Psoas muscle (tissue), 8 donors: Measurements from ENCODE around the gene FGF1. TPM values are rescaled to one million over a fixed set of nuclear protein-coding genes. Genes with fewer than 3 reads are reported as not detected.

ENCODE experiments used
- ATAC-seq, 4 donors: fragments of 200-7000 bp; cut with Tn5 transposase; one replicate each; pipeline ENCODE4 v1.9.1; 2020; ENCODE audit warnings: moderate library complexity in 3 of 4, mild to moderate bottlenecking in 2 of 4
- DNase-seq, 2 donors: peaks; one replicate each; pipeline ENCODE4 v3.0.0-alpha.2; 2020
- H3K27ac ChIP-seq: fragments of 200-600 bp; one replicate; pipeline ENCODE4 v1.8.0; 2022
- H3K27me3 ChIP-seq, 3 donors: fragments of 200-600 bp in 1 of 3; one replicate each; pipeline versions ENCODE4 v1.6.1 to v1.8.0; 2013 to 2022; ENCODE audit warnings: low read length in 2 of 3, mild to moderate bottlenecking in 2 of 3, moderate library complexity in 1 of 3; ENCODE audit not compliant: insufficient read depth in 3 of 3
- H3K36me3 ChIP-seq, 2 donors: fragments of 200-600 bp in 1 of 2; one replicate each; pipeline versions ENCODE4 v1.6.1 to v1.8.0; 2013 to 2022; ENCODE audit warnings: low read depth in 1 of 2, mild to moderate bottlenecking in 1 of 2, moderate library complexity in 1 of 2; ENCODE audit not compliant: insufficient read depth in 1 of 2
- H3K4me1 ChIP-seq: fragments of 200-600 bp; one replicate; pipeline ENCODE4 v1.8.0; 2022
- H3K4me3 ChIP-seq: fragments of 200-600 bp; one replicate; pipeline ENCODE4 v1.8.0; 2022; ENCODE audit warnings: mild to moderate bottlenecking
- H3K9me3 ChIP-seq: fragments of 200-600 bp; one replicate; pipeline ENCODE4 v1.8.0; 2022
- WGBS, 3 donors: extraction: QIAGEN DNeasy Blood & Tissue Kit; methylation state at CpG; one replicate each; pipeline versions ENCODE4 v1.1.6 to v1.1.7; 2013; 5-methylcytosine and 5-hydroxymethylcytosine counted together
- intact Hi-C, 2 donors: fragments of 100-400 bp; cut with DNase I; formaldehyde crosslinking; loops; one replicate each; pipeline versions ENCODE4 v1.11.0 to v1.14.2; 2022
- polyA plus RNA-seq, 3 donors: library from polyadenylated mRNA; stranded (reverse); fragments of 200-250 nt; gene quantifications; one replicate each; pipeline ENCODE4 v1.2.3, GENCODE V29; 2013
- total RNA-seq, 4 donors: library from RNA; stranded (reverse); fragmentation: NEBNext Ultra II Directional in 2 of 4; extraction: Animal tissue kit (Norgen Biotek cat#: 25700) in 2 of 4; gene quantifications; one replicate each; pipeline versions ENCODE4 v1.2.1 to v1.2.4, GENCODE V29; 2021 to 2023
- TF ChIP-seq, protein P1 (sequence below): fragments of 200-600 bp; IDR thresholded peaks from one replicate; pipeline ENCODE4 v1.8.0; 2022; ENCODE audit warnings: antibody characterized with exemption
- donor health status: healthy with polysubstance abuse.
- donor health status: DM: no; HTN: no; CAD: no; lungs with moderate emphysema.
- donor health status: Bipolar disorder and iron deficiency.
- donor health status: healthy.
- donor health status: DM: yes; HTN: yes; CAD: no.
- donor health status: DM: no; HTN: no; CAD: no.
- donor health status: DM: no; HTN: no; CAD: no.
- donor health status: DM: yes; HTN: yes; CAD: no.

The FGF1 gene
- total and polyA plus RNA-seq, 7 donors, result 0.34 to 7.1 (median 1.00) TPM

DNA sequence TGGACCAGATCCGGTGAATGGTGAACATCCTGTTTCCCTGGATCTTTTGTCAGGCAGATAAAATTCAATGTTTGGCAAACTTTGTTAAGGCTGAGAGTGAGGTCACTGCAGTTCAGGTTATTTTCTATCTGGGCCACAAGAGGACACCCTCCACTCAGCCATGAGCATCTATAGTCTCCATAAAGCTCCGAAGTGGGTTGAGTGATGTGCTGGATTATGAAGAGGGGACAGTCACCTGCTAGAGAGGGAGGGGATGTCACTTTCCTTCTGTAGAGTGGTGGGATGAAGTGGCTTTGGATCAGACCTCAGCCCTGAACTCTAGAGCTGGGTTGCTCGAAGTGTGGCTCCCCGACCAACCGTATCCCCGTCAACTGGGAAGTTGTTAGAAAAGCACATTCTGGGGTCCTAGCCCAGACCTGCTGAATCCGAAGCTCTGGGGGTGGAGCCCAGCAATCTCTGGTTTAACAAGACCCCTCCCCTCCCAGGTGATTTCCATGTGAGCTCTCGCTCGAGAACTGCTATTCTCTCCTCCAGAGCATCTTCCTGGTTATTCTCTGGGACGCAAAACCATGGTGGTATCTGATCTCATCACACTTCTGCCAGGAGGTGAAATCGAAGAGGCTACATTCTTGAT, 31.8 kb upstream of the FGF1 start:
- Histone ChIP-seq H3K36me3 (no peaks in the 10 kb centered on the region), H3K9me3 (no peaks in the 10 kb centered on the region), H3K4me3 (no peak overlapping the region), H3K27me3 (peaks cover 0 to 4% (median 0%) of the 10 kb centered on the region in 3 donors), H3K4me1 (no peaks in the 10 kb centered on the region), H3K27ac (no peak overlapping the region)
- WGBS, 3 donors, result 68 to 73% (median 72%) methylated on average over 11 of the region's 11 CpGs
- DNase-seq, result no peak
- TF ChIP-seq, protein P1, sequence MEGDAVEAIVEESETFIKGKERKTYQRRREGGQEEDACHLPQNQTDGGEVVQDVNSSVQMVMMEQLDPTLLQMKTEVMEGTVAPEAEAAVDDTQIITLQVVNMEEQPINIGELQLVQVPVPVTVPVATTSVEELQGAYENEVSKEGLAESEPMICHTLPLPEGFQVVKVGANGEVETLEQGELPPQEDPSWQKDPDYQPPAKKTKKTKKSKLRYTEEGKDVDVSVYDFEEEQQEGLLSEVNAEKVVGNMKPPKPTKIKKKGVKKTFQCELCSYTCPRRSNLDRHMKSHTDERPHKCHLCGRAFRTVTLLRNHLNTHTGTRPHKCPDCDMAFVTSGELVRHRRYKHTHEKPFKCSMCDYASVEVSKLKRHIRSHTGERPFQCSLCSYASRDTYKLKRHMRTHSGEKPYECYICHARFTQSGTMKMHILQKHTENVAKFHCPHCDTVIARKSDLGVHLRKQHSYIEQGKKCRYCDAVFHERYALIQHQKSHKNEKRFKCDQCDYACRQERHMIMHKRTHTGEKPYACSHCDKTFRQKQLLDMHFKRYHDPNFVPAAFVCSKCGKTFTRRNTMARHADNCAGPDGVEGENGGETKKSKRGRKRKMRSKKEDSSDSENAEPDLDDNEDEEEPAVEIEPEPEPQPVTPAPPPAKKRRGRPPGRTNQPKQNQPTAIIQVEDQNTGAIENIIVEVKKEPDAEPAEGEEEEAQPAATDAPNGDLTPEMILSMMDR, result peak; percentile 50
- peak in 2 of 4 donors; percentile 34 to 36 for ATAC-seq
- intact Hi-C loops, result loop anchor here (2.0 to 5.0 kb wide), 2 partner anchors 165 to 171 kb away; no protein-coding TSS in a partner anchor

DNA sequence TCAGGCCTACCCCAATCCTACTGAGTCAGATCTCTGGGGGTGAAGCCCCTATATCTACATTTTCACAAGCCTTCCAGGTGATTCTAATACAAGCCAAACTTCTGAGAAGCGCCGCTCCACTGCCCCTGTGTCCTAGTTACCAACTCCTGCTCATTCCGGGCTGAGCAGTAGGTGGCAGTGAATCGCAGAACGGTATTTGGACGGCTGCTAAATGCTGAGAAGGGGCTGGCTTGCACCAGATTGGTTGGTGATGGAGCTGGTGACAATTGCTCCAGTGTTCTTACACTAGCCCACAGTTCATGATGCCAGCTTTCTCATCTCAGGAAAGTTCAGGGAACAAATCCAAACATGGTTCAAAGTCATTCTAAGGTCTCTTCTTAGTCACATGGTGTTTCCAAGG, 31.1 kb upstream of the FGF1 start:
- no peak overlapping the region for H3K27ac ChIP-seq
- DNase-seq (no peak), ATAC-seq (no peak)
- H3K4me3 ChIP-seq, result no peak overlapping the region
- H3K36me3 ChIP-seq, result no peaks in the 10 kb centered on the region
- intact Hi-C loops, result loop anchor here (2.0 to 5.0 kb wide), 2 partner anchors 165 to 172 kb away; no protein-coding TSS in a partner anchor
- peaks cover 0 to 4% (median 0%) of the 10 kb centered on the region in 3 donors for H3K27me3 ChIP-seq
- TF ChIP-seq, protein P1, result peak; percentile 32
- 23 to 36% (median 35%) methylated on average over 6 of the region's 6 CpGs for WGBS, 3 donors
- H3K9me3 ChIP-seq, result no peaks in the 10 kb centered on the region
- no peaks in the 10 kb centered on the region for H3K4me1 ChIP-seq

- no peak overlapping the region for H3K4me3 ChIP-seq
- TF ChIP-seq, protein P1, result no peak
- intact Hi-C loops, result loop anchor here in 1 of 2 donors (5.0 kb wide), 1 partner anchor 167 kb away; no protein-coding TSS in a partner anchor
- no peaks in the 10 kb centered on the region for H3K9me3 ChIP-seq
- no peak for ATAC-seq
- H3K27me3 ChIP-seq, result peaks cover 0 to 4% (median 0%) of the 10 kb centered on the region in 3 donors
- WGBS, 3 donors, result 80 to 91% (median 88%) methylated on average over 3 of the region's 3 CpGs
- no peak overlapping the region for H3K27ac ChIP-seq
- DNase-seq, result no peak
- no peaks in the 10 kb centered on the region for H3K4me1 ChIP-seq
- no peaks in the 10 kb centered on the region for H3K36me3 ChIP-seq
These were observed 29.4 kb upstream of the FGF1 start for GRCh38 chr5:142715291-142715690.

DNA sequence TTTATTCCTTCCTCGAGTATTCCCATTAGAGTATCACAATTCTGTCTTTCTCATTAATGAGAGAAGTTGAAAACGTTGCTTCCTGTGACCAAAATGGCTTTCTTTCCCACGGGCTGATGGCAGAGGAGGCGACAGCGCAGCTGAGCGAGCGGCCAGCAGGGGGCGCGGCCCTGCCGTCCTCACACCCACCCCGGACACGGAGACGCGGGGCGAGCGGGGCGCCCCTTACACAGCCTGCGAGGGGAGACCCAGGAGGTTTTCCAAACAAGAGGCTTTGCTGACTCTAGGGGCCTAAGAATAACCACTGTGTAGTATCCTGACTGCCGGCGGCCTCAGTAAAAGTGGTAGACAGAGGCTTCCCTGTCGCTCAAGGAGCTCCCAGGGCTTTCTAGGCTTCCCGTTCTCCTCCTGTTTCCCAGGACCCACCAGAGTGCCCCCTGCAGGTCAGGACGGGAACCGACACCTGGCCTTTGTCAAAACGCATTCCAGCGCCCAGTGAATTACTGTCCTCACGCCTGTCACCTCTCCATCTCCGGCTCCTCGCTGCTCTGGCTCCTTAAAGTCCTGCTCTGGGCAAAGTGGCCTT, 27.3 kb upstream of the FGF1 start:
- TF ChIP-seq, protein P1, result peak; percentile 94
- Histone ChIP-seq H3K9me3 (no peaks in the 10 kb centered on the region), H3K36me3 (no peaks in the 10 kb centered on the region), H3K4me1 (no peaks in the 10 kb centered on the region), H3K27ac (peak overlapping the region; percentile 80), H3K4me3 (peak overlapping the region; percentile 69), H3K27me3 (no peaks in the 10 kb centered on the region)
- WGBS, 3 donors, result 1 to 2% (median 1%) methylated on average over 28 to 29 of the region's 29 CpGs
- DNase-seq (peak; percentile 85 to 92), ATAC-seq (peak; percentile 94 to 98 (median 97))
- intact Hi-C loops, result loop anchor here in 1 of 2 donors (2.0 kb wide), 1 partner anchor 168 kb away; no protein-coding TSS in a partner anchor
